A549 (cell line): ENCODE measurements around the gene KDM5B.
A peak's percentile ranks its signal among the peaks of the same experiment; 100 is the strongest.

Experiments used
- BHLHE40 ChIP-seq: IDR thresholded peaks from 2 replicates; pipeline ENCODE4 v1.6.1; 2012; ENCODE audit warnings: low read depth, low read length, inconsistent platforms
- CHD2 ChIP-seq: fragments of 150-350 bp; IDR thresholded peaks from 2 replicates; pipeline ENCODE4 v1.6.1; 2014; ENCODE audit warnings: low read length; ENCODE audit not compliant: partially characterized antibody
- CTCF ChIP-seq: fragments of >200 bp; sonication (Bioruptor Twin); formaldehyde crosslinking; IDR thresholded peaks from 3 replicates; pipeline ENCODE4 v1.5.1; 2016
- EP300 ChIP-seq, 2 experiments: fragments of >200 bp; sonication (Bioruptor Twin); formaldehyde crosslinking; IDR thresholded peaks; 2 replicates in 1 of 2; 3 replicates in 1 of 2; pipeline ENCODE4 v1.6.1; 2016 to 2017
- HOXB5 ChIP-seq: fragments of 250-450 bp; sonication (Bioruptor Pico); IDR thresholded peaks from 2 replicates; pipeline ENCODE4 v1.5.0; 2020; ENCODE audit warnings: mild to moderate bottlenecking, moderate library complexity
- KDM5A ChIP-seq: fragments of 200-600 bp; sonication (generic); IDR thresholded peaks from 2 replicates; pipeline ENCODE4 v1.6.1; 2016; ENCODE audit warnings: antibody characterized with exemption, mild to moderate bottlenecking
- PHF8 ChIP-seq: fragments of 200-600 bp; sonication (generic); IDR thresholded peaks from 2 replicates; pipeline ENCODE4 v1.6.1; 2016; ENCODE audit warnings: low read depth, mild to moderate bottlenecking, antibody characterized with exemption, moderate library complexity, borderline replicate concordance
- POLR2A ChIP-seq: IDR thresholded peaks from 2 replicates; pipeline ENCODE4 v1.6.1; 2012; ENCODE audit warnings: mild to moderate bottlenecking, low read length
- RARB ChIP-seq: fragments of 250-450 bp; sonication (Bioruptor Pico); IDR thresholded peaks from 2 replicates; pipeline ENCODE4 v1.8.0; 2021; ENCODE audit warnings: mild to moderate bottlenecking, moderate library complexity
- RNF2 ChIP-seq: fragments of 200-600 bp; sonication (generic); IDR thresholded peaks from 2 replicates; pipeline ENCODE4 v1.6.1; 2016; ENCODE audit warnings: low read depth, mild to moderate bottlenecking, antibody characterized with exemption, moderate library complexity, borderline replicate concordance
- USF2 ChIP-seq: fragments of 450-650 bp; IDR thresholded peaks from 2 replicates; pipeline ENCODE4 v1.6.1; 2014; ENCODE audit warnings: antibody characterized with exemption
- TF ChIP-seq, protein P1 (sequence below): IDR thresholded peaks from 2 replicates; pipeline ENCODE4 v1.6.1; 2012
- TF ChIP-seq, protein P2 (sequence below): fragments of 200-600 bp; sonication (generic); IDR thresholded peaks from 2 replicates; pipeline ENCODE4 v1.6.1; 2016; ENCODE audit warnings: antibody characterized with exemption, mild to moderate bottlenecking, moderate library complexity

DNA sequence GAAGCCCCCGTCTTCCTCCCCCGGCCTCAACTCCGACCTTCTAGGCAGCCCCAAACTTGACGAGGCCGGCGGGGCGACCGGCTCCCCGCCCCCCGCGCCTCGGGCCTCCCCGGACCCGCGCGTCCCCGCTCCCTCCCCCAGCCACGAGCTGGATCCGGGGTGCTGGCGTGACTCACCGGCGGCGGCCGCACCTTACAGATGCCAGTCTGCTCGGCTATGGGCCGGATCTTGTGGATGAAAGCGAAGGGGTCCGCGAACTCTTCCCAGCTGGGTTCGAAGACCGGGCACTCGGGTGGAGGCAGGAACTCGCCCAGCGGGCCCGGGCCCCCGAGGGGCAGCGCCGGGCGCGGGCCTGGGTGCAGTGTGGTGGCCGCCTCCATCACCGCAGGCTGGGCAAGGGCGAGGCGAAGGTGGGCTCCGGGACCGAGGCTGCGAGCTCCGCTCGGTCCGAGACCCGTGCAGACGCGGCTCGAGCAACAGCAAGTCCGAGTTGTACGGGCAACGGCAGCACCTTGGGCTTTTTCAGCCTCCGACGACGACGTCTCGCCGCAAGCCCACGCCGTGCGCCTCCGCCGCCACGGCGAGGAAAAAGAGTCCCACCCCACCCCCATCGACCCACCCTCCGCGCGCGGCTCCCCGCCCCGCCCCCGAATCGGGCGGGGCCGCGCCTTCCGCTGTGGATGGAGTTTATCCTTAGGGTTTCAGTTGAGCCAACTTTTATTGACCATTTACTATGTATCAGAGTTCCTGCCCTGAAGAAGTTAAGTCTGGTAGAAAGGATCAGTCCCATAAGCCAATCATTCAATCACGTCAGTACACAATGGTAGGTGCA, at the start of gene KDM5B:
- no peak for TF ChIP-seq CTCF
- TF ChIP-seq PHF8, result peak; percentile 72; the same call in 1 of the 2 replicates
- peak; percentile 97 for TF ChIP-seq POLR2A
- TF ChIP-seq, protein P1, sequence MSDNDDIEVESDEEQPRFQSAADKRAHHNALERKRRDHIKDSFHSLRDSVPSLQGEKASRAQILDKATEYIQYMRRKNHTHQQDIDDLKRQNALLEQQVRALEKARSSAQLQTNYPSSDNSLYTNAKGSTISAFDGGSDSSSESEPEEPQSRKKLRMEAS, result peak; percentile 89
- TF ChIP-seq EP300 (IDR thresholded peaks at IDR 0.05), result no peak; a peak in 1 of 5 replicates
- TF ChIP-seq, protein P2, sequence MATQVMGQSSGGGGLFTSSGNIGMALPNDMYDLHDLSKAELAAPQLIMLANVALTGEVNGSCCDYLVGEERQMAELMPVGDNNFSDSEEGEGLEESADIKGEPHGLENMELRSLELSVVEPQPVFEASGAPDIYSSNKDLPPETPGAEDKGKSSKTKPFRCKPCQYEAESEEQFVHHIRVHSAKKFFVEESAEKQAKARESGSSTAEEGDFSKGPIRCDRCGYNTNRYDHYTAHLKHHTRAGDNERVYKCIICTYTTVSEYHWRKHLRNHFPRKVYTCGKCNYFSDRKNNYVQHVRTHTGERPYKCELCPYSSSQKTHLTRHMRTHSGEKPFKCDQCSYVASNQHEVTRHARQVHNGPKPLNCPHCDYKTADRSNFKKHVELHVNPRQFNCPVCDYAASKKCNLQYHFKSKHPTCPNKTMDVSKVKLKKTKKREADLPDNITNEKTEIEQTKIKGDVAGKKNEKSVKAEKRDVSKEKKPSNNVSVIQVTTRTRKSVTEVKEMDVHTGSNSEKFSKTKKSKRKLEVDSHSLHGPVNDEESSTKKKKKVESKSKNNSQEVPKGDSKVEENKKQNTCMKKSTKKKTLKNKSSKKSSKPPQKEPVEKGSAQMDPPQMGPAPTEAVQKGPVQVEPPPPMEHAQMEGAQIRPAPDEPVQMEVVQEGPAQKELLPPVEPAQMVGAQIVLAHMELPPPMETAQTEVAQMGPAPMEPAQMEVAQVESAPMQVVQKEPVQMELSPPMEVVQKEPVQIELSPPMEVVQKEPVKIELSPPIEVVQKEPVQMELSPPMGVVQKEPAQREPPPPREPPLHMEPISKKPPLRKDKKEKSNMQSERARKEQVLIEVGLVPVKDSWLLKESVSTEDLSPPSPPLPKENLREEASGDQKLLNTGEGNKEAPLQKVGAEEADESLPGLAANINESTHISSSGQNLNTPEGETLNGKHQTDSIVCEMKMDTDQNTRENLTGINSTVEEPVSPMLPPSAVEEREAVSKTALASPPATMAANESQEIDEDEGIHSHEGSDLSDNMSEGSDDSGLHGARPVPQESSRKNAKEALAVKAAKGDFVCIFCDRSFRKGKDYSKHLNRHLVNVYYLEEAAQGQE, result no peak
- no peak for TF ChIP-seq RNF2
- TF ChIP-seq BHLHE40, result no peak
- TF ChIP-seq USF2, result no peak
- no peak for TF ChIP-seq RARB (CRISPR knock-in tag)
- TF ChIP-seq CHD2, result peak; percentile 67
- no peak for TF ChIP-seq KDM5A
- no peak for TF ChIP-seq HOXB5 (CRISPR knock-in tag)
